HG02642 (cell line): ENCODE results near the gene TEX28.

Experiments
- ATAC-seq: cut with Tn5 transposase; IDR thresholded peaks from one replicate; pipeline ENCODE4 v1.9.1; 2021; ENCODE audit warnings: mild to moderate bottlenecking; ENCODE audit not compliant: unreplicated experiment, poor library complexity

The TEX28 gene, protein sequence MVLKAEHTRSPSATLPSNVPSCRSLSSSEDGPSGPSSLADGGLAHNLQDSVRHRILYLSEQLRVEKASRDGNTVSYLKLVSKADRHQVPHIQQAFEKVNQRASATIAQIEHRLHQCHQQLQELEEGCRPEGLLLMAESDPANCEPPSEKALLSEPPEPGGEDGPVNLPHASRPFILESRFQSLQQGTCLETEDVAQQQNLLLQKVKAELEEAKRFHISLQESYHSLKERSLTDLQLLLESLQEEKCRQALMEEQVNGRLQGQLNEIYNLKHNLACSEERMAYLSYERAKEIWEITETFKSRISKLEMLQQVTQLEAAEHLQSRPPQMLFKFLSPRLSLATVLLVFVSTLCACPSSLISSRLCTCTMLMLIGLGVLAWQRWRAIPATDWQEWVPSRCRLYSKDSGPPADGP

DNA sequence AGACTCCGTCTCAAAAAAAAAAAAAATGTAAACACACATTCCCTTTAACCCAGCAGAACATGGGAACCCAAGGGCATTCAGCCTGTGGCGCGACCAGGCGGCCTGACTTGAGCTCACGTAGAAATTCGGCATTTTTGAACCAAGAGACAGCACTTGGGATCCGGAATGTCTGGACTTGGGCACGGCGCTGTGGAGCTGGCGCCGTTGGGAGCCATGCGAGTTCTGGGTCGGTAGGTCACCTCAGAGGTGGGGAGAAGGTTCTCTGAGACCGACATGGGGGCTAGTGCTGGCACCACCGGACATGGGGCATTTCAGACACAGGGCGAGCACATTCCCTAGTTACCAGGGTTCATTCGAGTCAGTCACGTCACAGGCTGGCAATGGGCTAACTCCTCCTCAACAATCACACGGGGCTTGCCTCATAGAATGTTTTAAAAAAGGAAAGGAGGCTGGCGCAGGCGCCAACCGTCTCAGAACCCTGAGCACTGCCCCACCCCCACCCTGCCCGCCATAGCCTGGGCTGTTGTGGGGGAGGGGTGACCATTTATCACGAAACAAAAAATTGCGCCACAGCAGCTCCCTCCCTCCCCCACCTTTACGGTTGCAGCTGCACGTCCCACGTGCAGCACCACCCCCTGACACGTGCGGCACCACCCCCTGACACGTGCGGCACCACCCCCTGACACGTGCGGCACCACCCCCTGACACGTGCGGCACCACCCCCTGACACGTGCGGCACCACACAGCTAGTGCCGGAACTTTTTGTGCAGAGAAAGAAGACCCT lies at the start of gene TEX28:
Gene TEX28, minus strand, starts transcription at position 334 of the 784 bp plus-strand sequence. CDS start 3,007 bp downstream, outside the sequence.
- no peak for ATAC-seq

DNA sequence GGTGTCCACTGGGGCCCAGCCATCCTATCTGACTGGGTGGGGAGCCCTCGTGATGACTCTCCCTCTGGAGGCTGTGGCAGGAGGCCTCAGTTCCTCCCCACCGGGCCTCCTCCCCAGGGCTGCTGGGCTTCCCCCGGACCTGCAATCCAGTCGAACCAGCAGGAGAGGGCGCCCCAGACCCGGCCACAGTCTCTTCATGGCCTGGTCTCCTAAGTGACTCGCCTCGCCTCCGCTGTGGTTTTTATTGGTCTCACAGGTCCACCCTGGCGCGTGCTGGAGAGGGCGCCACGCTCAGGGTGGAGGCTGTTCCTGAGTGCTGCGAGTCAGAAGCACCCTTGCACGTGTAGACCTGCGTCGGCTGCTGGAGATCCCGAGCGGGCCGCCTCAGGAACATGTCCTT lies 48.7 kb upstream of the TEX28 start:
- ATAC-seq, result peak; percentile 29

DNA sequence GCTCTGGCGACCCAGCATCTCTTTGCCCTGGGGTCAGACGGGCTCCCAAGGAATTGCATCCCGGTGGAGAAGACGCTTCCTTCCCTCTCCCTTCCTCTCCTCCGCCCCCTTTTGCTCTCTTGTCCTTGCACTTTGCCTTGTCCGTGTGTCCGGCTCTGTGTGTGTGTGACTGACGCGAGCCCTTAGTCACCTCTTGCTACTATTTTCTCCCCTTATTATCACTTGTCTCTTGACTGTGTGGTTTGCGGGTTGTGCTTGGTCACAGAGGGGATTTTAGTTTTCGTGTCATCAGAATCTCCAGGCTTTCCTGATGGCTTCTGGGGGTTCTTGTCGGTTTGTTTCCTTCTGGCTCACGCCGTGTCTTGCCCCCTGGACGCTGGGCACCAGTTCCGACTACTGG lies 48.1 kb upstream of the TEX28 start:
- ATAC-seq, result peak; percentile 20

DNA sequence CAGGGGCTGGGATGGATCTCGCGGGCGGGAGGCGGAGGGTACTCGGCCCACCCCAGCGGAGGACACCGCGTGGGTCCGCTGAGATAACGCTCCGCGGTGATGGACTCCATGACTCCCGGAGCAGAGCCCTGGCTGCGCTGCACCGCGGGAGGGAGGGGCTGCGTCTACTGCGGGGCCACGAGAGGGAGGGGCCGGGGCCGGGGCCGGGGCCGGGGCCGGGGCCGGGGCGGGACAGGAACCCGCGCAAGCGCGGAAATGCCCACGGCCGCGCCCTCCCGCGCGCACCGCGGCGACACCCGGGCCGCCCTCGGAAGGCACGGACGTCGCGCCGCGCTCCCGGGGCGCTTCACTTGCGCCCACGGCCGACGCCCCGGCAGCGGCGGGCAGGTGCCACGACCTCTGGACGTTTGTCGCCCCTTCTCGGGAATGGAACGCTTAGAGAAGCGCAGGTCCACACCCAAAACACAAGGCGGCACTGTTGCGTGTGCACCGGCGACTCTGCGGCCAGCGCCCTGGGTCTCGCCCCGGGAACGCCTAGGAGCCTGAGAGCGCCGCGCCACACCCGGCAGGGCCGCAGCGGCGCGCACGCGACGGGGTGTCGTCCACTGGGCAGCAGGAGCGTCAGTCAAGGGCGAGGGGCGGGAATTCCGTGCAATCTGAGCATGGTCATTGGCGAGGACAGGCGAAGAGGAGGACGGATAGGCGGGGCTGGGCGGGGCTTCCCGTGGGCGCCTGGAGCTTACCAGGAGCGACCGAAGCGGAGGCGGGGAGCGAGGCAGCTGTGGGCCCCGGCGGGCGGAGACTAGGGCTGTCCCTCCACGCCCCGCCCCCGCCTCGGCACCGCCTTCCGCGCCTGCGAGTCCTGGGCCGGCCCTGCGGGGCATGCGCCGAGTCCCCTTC lies 46.7 kb upstream of the TEX28 start:
- ATAC-seq, result peak; percentile 77

DNA sequence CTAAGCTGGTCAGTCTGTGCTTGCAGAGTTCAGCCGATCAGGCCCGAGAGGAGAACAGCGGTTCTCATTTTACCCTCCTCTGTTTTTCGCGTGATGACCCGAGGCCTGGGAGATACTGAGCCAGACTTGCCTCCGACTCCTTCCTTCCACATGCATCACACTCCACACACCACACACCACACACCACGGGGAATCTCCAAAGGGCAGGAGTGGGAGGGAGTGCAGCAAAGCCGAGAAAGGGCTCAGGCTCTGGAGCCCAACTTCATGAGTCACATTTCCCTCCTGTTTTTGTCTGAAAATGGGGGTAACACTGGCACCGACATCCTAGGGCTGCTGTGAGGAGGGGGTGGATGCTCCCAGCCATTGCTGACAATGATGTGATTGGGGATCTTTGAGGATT lies 39.6 kb upstream of the TEX28 start:
- no peak for ATAC-seq

DNA sequence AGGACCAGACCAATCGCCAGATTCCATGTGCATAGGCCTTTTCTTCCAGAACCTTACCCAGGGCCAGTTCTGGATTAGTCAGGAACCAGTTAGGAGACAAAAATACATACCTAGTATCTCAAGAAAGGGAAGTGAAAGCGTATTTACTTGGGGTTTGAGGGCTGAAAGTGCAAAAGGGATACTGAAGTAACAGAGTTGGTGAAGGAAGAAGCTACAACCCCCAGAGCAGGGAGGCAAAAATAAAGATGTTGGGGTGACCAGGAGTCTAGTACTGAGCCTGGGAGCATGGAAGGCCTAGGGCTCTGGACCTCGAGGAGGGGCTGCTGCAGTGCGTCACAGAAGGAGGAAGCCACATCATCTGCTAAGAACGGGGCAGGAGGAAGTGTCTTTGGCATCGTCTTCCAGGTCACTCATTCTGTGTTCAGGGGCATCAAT lies 38.9 kb upstream of the TEX28 start:
- peak; percentile 68 for ATAC-seq

DNA sequence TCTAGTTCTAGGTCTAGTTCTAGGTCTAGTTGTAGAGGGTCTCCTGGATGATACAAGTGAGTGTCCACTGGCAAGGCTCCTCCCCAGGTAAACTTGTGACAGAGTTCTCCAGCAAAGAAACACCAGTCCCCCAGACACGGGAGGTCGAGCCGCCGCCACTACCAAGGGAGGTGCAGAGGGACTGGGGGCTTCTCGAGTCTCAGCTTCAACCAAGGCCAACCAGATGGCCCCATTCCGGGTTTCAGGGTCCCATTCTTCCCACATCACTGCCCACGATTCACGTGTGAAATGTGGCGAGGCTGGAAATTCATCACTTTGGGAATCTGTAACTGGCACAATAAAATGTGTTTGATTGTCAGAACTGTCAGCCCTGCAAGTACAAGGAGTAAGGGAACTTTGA lies 38.2 kb upstream of the TEX28 start:
- ATAC-seq, result no peak

DNA sequence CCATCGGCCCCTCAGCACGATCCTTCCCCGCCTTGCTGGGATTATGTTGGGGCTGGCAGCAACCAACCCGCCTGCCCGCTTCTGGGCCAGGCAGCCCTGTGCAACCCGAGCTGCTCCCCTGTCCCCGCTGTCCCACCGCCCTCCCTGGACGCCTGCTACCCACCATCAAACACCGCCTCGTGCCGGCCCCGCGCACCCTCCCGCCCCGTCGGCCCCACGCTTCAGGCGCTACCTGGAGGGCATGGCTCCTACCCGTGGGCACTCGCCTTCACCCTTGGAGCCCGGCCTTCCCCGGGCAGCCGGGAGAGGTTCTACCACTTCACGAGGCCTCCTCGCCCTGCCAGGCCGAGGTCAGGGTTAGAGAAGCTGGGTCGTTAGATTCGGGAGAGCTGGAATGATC lies 37.6 kb upstream of the TEX28 start:
- ATAC-seq, result no peak

DNA sequence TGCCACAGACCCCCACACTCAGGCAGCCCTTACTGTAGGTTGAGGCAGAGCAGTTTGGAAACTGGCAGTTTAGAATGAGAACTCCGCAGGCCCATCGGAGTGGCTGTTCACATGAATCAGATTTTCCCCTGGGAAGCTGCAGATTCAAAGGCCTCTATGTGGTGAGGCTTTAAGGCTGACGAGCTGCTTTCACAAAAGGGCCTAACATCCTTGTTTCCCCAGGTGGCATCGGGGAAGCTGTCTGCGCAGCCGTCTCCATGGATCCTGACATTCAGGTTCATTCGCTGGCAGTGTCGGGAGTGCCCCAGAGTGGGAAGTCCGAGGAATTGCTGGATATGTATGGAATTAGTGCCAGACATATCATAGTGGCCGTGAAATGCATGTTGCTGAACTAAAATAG lies 34.4 kb upstream of the TEX28 start:
- ATAC-seq, result no peak

DNA sequence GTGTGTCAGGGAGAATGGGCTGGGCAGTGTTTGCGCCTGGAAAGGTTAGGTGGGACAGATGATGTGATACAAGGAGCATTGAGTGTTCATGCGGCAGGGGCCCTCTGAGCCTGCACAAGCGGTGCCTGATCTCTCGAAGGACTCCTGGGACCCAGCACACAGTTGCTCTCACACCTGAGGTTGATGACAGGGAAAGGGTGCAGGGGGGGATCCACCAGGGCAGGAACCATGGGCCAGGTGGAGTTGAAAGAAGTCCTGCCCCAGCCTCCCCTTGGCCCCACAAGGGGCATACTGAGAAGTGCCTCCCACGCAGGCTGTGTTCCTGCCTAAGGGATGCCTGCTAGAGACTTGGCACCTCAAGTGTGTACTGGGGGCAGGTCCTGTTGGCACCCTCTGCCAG lies 33.7 kb upstream of the TEX28 start:
- ATAC-seq, result no peak

DNA sequence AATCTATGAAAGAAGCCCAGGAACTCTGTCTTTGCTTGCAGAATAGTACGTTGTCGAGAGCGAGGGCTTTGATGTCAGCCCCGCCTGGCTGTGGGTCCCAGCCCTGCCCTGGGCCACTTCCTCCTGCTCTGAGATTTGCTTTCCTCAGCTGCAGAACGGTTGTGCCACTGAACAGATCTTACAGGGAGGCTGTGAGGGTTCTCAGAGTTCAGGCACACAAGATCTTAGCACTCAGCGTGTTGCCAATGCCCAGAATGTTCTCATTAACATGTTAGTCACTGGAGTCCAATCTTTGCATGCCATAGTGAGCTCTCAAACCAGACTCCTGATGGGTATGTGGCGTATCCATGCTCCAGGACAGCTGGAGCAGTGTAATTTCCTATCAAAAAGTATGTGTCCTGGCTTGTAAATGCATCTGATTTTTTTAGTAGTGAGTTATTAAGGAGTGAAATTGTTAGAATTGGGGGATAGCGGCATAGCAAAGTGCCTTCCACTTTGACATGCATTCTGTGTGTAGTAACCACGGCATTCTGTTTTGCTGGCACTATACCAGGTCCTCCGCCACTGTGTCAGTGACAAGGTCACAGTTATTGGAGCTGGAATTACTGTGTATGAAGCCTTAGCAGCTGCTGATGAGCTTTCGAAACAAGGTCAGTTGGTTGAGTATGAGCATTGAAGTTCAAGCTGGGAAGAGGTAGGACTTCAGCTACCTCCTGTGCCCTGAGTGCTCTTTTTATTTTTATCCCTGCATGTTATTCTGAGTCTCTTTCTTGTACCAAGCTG lies 32.3 kb upstream of the TEX28 start:
- no peak for ATAC-seq

DNA sequence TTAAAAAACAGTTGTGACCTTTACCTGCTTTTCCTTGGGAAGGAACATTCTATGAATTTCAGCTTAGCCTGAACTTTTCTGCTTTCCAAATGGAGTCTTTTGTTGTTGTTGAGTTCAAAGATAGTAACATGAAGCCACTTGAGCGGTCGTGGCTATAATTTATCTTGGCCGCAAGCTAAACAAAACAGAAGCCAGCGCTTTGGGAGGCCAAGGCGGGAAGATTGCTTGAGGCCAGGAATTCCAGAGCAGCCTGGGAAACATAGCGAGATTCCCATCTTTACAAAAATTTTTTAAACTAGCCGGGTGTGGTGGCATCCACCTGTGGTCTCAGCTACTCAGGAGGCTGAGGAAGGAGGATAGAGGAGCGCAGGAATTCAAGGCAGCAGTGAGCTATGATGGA lies 30.6 kb upstream of the TEX28 start:
- no peak for ATAC-seq

DNA sequence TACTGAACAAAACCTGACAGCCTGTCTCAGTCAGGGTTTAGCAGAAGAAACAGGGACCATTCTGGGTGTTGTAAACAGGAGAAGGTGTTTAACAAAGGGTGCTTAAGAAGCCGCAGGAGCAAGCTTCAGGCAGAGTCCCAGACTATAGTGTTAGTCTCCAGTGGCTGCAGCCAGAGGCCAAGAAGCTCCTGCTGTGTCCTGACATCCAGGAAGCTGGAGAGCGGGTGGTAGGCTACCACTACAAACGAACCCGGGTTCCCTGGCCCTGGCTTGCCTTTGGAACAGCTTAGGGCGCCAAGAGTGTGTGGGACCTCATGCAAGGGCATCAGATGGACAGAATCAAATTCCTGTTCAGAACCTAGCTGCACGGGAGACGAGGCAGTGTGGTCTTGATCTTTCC lies 28.6 kb upstream of the TEX28 start:
- ATAC-seq, result no peak

DNA sequence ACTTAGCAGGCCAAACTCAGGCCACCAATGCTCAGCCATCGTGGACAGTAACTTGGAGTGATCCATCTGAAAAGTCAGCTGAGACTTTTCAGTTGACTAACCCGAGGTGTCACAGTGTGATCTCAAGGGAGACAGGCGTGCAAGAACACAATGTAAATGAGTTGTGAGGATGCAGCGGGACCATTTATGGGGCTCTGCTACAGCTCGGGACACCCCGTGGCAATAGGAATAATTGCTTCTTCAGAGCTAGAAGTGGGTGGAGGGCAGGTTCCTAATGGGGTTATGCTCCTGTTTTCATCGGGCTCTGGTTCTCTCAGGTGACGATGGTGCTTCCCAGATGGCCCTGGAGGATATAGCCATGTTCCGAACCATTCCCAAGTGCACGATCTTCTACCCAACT lies 28.0 kb upstream of the TEX28 start:
- no peak for ATAC-seq

DNA sequence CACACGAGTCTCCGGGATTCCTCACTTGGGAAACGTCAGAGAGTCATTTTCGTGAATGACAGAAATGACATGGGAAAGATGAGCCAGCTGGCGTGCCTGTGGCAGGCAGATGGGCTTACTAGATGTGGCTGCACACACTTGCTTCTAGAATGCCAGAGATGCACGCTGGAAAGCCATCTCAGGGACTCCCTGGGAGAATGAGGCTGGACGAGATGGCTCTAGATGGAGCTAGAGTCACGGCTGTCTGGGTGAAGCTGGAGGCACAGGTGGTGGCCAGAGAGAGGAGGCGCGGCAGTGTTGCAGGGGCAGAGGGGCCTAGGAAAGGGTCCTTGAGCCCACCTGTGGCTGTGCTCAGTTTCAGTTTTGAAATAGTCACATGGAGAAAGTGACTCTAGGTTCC lies 26.7 kb upstream of the TEX28 start:
- no peak for ATAC-seq

DNA sequence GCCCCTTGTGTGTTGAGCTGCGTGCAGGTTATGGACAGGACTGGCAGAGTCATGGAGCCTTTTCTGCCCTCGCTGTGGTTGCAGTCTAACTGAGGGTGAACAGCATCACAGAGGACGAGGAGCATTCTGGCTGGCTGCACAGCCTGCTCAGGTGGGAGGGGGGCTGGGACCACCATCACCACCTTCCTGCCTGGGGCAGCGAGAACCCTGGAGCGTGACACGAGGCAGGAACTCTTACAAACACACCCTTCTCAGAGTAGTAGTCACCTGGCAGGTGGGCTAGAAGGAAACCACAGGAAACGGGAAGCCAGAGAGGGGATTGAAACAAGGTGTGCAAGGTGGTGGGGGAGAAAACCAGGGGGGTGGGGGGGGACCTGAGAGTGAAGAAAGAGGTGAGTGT lies 26.2 kb upstream of the TEX28 start:
- no peak for ATAC-seq

DNA sequence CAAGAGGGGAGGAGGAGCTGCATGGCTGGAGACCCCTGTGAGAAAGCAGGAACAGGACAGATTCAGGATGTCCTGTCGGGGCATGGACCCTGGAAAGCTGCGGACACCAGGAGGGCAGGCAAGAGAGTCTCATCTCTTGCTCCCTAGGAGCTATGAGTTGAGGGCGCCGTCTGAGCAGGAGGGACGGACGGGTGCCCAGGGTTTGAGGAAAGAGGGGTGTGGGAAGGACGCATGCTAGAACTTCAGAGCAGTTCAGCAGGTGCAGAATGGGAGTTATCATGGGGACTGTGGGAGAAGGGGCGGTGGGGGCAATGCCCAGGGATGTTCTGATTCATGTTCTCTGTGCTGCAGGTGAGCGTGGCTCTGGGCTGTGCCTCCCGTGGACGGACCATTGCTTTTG lies 25.5 kb upstream of the TEX28 start:
- ATAC-seq, result no peak

DNA sequence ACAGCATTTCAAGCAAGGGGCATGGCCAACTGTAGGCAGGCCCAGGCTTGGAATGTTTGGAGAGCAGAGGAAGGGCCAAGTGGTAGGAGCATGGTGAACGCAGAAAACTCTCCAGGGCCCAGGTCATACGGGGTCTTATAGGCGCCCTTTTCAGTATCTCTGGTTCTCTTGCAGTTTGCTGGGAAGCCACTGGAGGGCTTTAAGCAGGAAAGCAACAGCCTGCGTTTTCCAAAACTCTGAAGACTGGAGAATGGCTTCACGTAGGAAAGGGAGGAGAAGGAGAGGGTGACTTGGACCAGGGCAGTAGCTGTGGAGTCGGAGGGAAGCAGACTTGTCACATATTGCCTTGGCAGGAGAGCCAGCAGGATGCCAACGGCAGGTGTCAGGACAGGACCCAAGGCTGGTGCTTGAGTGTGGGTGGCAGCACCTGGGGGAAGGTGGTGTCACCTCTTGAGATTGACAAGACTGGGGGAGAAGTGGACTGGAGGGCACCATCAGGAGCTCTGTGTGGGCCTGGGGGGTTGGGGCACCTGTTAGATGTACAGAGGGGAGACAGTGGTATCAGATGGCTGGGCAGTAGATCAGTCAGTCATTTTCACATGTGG lies 22.6 kb upstream of the TEX28 start:
- ATAC-seq, result no peak

DNA sequence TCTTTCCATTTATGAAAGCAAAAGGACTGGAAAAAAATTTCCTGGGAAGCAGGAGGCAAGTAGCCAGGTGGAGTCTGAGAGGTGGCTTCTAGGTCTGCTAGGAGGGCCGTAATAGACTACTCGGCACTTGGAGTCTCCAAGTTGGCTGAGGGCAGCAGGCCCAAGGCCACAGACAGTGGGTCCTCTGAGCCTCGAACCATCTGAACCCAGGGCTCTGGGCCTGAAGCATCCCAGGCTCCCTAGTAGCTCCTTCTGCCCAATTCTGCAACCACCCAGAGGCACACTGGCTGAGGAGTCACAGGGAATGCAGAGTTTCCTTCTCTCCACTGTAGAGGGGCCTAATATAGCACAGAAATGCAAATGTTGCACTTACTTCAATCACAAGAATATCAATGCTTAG lies 20.5 kb upstream of the TEX28 start:
- ATAC-seq, result no peak

DNA sequence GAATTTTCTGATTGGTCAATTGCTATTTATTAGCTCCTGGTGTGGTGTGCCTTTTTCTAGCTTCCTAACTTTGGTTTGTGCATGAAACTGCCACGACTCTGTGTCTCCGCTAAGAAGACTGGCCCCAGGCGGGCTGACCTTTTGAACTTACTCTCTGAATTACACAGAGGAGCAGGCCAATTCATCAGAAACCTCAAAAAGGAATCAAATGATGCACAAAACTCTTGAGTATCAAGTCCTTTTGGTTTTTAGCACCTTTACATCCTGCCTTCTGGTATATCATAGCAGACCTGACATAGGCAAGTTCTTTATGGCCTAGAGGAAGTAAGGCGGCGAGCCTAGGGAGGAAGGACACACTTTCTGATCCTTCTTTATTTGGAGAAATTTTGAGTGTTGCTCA lies 18.2 kb upstream of the TEX28 start:
- ATAC-seq, result no peak
